ENCODE data around the gene PLXNA4. TPM values are rescaled to one million over a fixed set of nuclear protein-coding genes. Genes with fewer than 3 reads are reported as not detected.

The PLXNA4 gene
- total and polyA plus RNA-seq, 8 donors, result 0.15 to 12.8 (median 1.6) TPM

DNA sequence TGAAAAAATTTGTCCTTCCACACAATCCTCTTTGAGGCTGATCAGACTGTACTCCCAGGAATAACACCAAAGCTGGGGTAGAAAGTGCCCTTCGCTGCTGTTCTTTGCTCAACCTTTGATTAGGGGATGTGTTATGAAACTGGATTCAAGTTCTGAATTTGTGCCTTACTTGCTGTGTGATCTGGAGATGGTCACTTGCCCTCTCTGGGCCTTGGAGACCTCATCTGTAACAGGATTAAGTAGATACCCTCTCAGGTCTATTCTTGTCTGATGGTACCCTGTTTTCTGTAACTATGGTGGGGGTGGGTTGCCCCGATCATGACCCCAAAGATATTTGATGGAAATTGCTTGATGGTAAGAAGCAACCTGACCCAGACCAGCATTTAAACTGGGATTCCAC lies 368.5 kb downstream of the PLXNA4 start:
- Histone ChIP-seq H3K27me3 (no peaks in the 10 kb centered on the region), H3K27ac (no peak overlapping the region), H3K4me1 (no peaks in the 10 kb centered on the region), H3K9me3 (no peaks in the 10 kb centered on the region), H3K4me3 (no peak overlapping the region), H3K36me3 (peaks cover 0 to 6% (median 0%) of the 10 kb centered on the region in 4 donors)
- DNase-seq, result no peak
- intact Hi-C loops (cut with DNase I; ENCODE audit: low total_unique reads), result no loop called here
- 79 to 96% (median 93%) methylated on average over 2 of the region's 2 CpGs for WGBS, 5 donors
- no peak for TF ChIP-seq POLR2A (IDR thresholded peaks at IDR 0.05)
- TF ChIP-seq, protein P1, sequence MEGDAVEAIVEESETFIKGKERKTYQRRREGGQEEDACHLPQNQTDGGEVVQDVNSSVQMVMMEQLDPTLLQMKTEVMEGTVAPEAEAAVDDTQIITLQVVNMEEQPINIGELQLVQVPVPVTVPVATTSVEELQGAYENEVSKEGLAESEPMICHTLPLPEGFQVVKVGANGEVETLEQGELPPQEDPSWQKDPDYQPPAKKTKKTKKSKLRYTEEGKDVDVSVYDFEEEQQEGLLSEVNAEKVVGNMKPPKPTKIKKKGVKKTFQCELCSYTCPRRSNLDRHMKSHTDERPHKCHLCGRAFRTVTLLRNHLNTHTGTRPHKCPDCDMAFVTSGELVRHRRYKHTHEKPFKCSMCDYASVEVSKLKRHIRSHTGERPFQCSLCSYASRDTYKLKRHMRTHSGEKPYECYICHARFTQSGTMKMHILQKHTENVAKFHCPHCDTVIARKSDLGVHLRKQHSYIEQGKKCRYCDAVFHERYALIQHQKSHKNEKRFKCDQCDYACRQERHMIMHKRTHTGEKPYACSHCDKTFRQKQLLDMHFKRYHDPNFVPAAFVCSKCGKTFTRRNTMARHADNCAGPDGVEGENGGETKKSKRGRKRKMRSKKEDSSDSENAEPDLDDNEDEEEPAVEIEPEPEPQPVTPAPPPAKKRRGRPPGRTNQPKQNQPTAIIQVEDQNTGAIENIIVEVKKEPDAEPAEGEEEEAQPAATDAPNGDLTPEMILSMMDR (IDR thresholded peaks at IDR 0.05), result no peak
- no peak for TF ChIP-seq POLR2AphosphoS5 (IDR thresholded peaks at IDR 0.05)
- TF ChIP-seq EP300 (IDR thresholded peaks at IDR 0.05), result no peak

DNA sequence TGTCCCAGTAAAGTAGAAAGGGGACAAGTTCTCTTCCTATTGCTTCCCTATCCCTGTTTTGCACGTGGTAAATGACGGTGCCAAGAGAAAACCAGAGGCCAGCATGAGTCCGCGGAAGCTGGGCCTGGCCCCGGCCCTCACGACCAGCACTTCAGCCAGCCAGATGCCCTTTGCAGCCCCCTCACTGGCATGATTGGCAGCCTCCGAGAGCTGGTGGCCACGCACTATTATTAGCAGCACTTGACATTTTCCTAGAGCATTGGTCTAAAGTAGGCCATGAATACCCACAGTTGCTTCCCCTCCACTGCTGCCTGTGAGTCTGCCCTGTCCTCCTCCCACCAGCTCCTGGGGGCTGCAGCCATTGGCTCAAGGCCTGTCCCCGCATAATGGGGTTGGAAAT lies 369.1 kb downstream of the PLXNA4 start:
- intact Hi-C loops (cut with DNase I; ENCODE audit: low total_unique reads), result no loop called here
- Histone ChIP-seq H3K9me3 (no peaks in the 10 kb centered on the region), H3K27me3 (no peaks in the 10 kb centered on the region), H3K4me1 (no peaks in the 10 kb centered on the region), H3K27ac (no peak overlapping the region), H3K4me3 (no peak overlapping the region), H3K36me3 (peaks cover 0 to 6% (median 2%) of the 10 kb centered on the region in 4 donors)
- TF ChIP-seq EP300 (IDR thresholded peaks at IDR 0.05) (no peak), POLR2AphosphoS5 (IDR thresholded peaks at IDR 0.05) (no peak), POLR2A (IDR thresholded peaks at IDR 0.05) (no peak)
- TF ChIP-seq, protein P1 (IDR thresholded peaks at IDR 0.05), result no peak
- WGBS, 5 donors, result 71 to 94% (median 88%) methylated on average over 9 of the region's 9 CpGs
- DNase-seq, result no peak

DNA sequence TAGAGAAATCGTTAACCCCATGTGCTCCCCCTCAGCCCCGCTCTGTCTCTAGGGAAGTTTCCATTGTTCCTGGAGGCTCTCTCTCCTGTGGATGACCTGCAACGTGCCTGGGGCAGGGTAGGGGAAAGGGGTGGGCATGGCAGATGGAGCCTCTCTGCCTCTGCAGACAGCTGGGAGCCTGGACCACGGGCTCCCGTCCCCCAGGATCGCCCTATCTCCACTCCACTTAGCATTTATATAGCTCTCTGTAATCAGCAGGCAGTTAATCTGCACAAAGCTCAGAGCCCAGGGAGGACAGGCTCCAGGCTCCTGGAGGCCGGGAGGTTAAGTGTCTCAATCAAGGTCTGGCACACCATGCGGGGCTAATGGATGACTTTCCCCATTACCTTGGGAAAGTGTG lies 369.7 kb downstream of the PLXNA4 start:
- TF ChIP-seq POLR2A (IDR thresholded peaks at IDR 0.05), result no peak
- no peak for TF ChIP-seq EP300 (IDR thresholded peaks at IDR 0.05)
- TF ChIP-seq POLR2AphosphoS5 (IDR thresholded peaks at IDR 0.05), result no peak
- TF ChIP-seq, protein P1 (IDR thresholded peaks at IDR 0.05), result no peak

DNA sequence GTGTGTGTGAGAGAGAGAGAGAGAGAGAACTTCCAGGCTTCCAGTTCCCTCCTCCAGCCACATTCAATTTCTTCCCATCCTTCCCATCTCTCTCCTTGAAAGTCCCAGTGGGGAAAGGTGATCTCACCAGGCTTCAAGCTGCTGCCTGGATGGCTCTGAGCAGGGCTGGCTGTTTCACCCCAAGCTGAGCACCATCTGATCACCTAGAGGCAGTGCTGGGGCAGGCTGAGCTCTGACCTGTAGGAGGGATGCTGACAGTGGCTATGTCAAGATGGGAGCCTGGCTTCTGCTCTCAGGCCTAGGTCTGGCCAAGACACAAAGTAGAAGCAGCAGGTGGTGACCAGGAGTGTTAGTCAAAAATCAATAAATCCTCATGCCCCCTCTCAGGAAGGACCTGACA lies 370.8 kb downstream of the PLXNA4 start:
- Histone ChIP-seq H3K27me3 (no peaks in the 10 kb centered on the region), H3K9me3 (no peaks in the 10 kb centered on the region), H3K4me3 (no peak overlapping the region), H3K27ac (no peak overlapping the region), H3K4me1 (no peaks in the 10 kb centered on the region), H3K36me3 (peaks cover 0 to 6% (median 2%) of the 10 kb centered on the region in 4 donors)
- DNase-seq, result no peak
- intact Hi-C loops (cut with DNase I; ENCODE audit: low total_unique reads), result no loop called here
- TF ChIP-seq POLR2AphosphoS5 (IDR thresholded peaks at IDR 0.05) (no peak), POLR2A (IDR thresholded peaks at IDR 0.05) (no peak), EP300 (IDR thresholded peaks at IDR 0.05) (no peak)
- TF ChIP-seq, protein P1 (IDR thresholded peaks at IDR 0.05), result no peak

More for the DNA sequence above, 369.7 kb downstream of the PLXNA4 start:
- no peak overlapping the region for H3K27ac ChIP-seq
- DNase-seq, result no peak
- H3K27me3 ChIP-seq, result no peaks in the 10 kb centered on the region
- WGBS, 5 donors, result 58 to 76% (median 63%) methylated on average over 6 to 8 of the region's 8 CpGs
- H3K36me3 ChIP-seq, result peaks cover 0 to 6% (median 2%) of the 10 kb centered on the region in 4 donors
- no peaks in the 10 kb centered on the region for H3K4me1 ChIP-seq
- H3K4me3 ChIP-seq, result no peak overlapping the region
- intact Hi-C loops (cut with DNase I; ENCODE audit: low total_unique reads), result no loop called here
- no peaks in the 10 kb centered on the region for H3K9me3 ChIP-seq

Measured in stomach (tissue), 9 donors.